Measurements from ENCODE around the gene CHSY1. TPM values are rescaled to one million over a fixed set of nuclear protein-coding genes. Genes with fewer than 3 reads are reported as not detected.
A peak's percentile ranks its signal among the peaks of the same experiment; 100 is the strongest.

The CHSY1 gene
- total RNA-seq, 5 donors from 2014 or later (not counting 1 experiment from before 2014, with no cell fraction given) = 10.8 to 17.7 (median 14.8) TPM

DNA sequence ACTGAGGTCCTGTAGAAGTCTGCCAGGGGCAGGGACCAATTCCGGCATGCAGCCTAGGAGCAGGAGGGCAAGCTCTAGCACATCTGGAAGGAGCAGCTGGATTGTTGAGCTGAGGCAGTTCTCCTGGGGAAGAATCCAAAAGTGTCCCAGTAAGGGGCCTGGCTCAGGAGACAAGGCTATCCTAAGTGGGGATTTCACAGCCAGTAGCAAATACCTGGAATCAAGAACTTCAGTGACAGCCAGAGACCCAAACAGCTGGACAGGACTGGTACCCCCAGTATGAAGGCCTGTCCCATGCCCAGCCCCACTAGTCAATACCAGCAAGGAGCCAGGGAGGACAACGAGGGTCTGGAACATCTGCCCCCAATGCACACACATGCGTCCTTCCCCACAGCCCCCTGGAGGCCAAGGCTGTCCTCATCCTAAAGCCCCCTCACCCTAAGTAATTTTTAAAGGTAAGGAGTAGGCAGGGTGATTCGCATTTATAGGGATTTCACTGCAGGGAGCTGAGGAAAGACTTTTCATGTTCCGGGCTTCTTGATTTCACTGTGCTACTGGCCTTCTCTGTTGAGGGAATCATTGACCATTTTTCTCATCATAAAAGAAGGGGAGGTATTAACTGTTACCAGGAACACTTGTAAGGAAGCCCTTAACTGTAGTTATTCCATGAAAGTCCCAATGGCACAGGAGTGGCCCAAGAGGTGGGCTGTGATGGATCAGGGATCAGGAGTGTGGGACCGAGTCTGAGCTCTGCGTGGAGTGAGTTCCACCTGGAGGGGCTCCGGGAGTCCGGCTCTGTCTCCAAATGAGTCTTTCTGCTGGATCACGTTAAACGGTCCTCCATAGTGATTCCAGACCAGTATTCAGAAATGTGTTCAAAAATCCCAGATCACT, 2.6 kb upstream of the CHSY1 start:
- Mint-ChIP-seq H3K27me3 (peaks cover 0 to 10% of the 10 kb centered on the region in 2 donors), H3K4me3 (no peak overlapping the region), H3K36me3 (no peaks in the 10 kb centered on the region), H3K4me1 (peaks cover 23 to 27% (median 26%) of the 10 kb centered on the region in 3 donors), H3K9me3 (no peaks in the 10 kb centered on the region), H3K27ac (no peak overlapping the region)
- DNase-seq (no peak), ATAC-seq (replicated peaks in 1 of 4) (no peak)
- POLR2A ChIA-PET = no interaction called here
- peaks cover 0 to 5% of the 10 kb centered on the region in 2 experiments for H3K27me3 ChIP-seq (replicated peaks in 1 of 2; ENCODE audit: control insufficient read depth in 2 of 2, extremely low read depth in 1 of 2, insufficient read depth in 2 of 2, low read length in 1 of 2)
- H3K4me1 ChIP-seq (ENCODE audit: control insufficient read depth in 1 of 2, extremely low read depth in 1 of 2, insufficient read depth in 2 of 2, low read length in 2 of 2) = peaks cover 6 to 19% of the 10 kb centered on the region in 2 experiments
- H3K9me3 ChIP-seq = no peaks in the 10 kb centered on the region
- H3K36me3 ChIP-seq (ENCODE audit: control insufficient read depth in 2 of 2, extremely low read depth in 1 of 2, insufficient read depth in 1 of 2, low read length in 1 of 2) = no peaks in the 10 kb centered on the region
- WGBS (ENCODE audit: insufficient coverage) = 98% methylated on average over 6 of the region's 11 CpGs
- no peak overlapping the region for H3K27ac ChIP-seq (ENCODE audit: low read length)
- CTCF ChIA-PET = interaction anchor here in 1 of 2 donors (0.9 kb wide), 1 partner anchor 10 kb away, joined by 3 read pairs; no protein-coding TSS in a partner anchor
- H3K4me3 ChIP-seq (ENCODE audit: control insufficient read depth in 1 of 2, extremely low read depth in 1 of 2, low read length in 1 of 2) = no peak overlapping the region

DNA sequence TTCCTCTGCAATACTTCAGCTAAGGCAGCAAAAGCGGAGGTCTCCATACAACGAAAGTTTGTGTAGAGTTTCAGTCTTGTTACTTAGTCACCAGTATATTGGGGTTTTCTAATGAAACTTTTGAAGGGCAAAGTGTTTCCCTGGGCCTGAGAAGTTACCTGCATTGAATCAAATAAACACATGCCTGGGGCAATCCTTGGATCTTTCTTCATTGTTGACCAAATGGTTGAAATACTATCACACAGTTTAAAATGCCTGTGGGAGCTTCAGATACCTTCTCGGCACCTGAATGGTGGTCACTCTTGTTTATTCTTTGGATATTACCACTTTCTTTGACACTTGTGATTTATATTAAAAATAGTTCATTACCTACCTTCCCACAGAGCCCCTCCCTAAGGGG, 988 bp upstream of the CHSY1 start:
- H3K27me3 ChIP-seq (replicated peaks in 1 of 2; ENCODE audit: control insufficient read depth in 2 of 2, extremely low read depth in 1 of 2, insufficient read depth in 2 of 2, low read length in 1 of 2) = no peaks in the 10 kb centered on the region
- ATAC-seq (replicated peaks in 1 of 4) (no peak), DNase-seq (no peak)
- WGBS (ENCODE audit: insufficient coverage) = 0% methylated on average over 1 of the region's 3 CpGs
- ChIA-PET POLR2A (interaction anchor here in 1 of 2 donors (1.1 kb wide), 1 partner anchor 10 kb away, joined by 5 read pairs; no protein-coding TSS in a partner anchor), CTCF (interaction anchor here (0.7 to 1.4 kb wide), 3 partner anchors 10 to 233 kb away, joined by 3 to 8 read pairs (median 5); no protein-coding TSS in a partner anchor)
- peak overlapping the region; percentile 92 to 93 (median 93) for H3K4me3 Mint-ChIP-seq
- H3K4me1 ChIP-seq (ENCODE audit: control insufficient read depth in 1 of 2, extremely low read depth in 1 of 2, insufficient read depth in 2 of 2, low read length in 2 of 2) = peaks cover 6 to 23% of the 10 kb centered on the region in 2 experiments
- no peaks in the 10 kb centered on the region for H3K36me3 ChIP-seq (ENCODE audit: control insufficient read depth in 2 of 2, extremely low read depth in 1 of 2, insufficient read depth in 1 of 2, low read length in 1 of 2)
- peak overlapping the region; percentile 59 to 76 for H3K4me3 ChIP-seq (ENCODE audit: control insufficient read depth in 1 of 2, extremely low read depth in 1 of 2, low read length in 1 of 2)
- H3K27me3 Mint-ChIP-seq = peaks cover 0 to 1% of the 10 kb centered on the region in 2 donors
- peaks cover 30 to 36% (median 34%) of the 10 kb centered on the region in 3 donors for H3K4me1 Mint-ChIP-seq
- no peaks in the 10 kb centered on the region for H3K9me3 ChIP-seq
- peak overlapping the region in 1 of 2 donors; percentile 89 for H3K27ac Mint-ChIP-seq
- no peak overlapping the region for H3K27ac ChIP-seq (ENCODE audit: low read length)
- H3K9me3 Mint-ChIP-seq = no peaks in the 10 kb centered on the region
- H3K36me3 Mint-ChIP-seq = no peaks in the 10 kb centered on the region

DNA sequence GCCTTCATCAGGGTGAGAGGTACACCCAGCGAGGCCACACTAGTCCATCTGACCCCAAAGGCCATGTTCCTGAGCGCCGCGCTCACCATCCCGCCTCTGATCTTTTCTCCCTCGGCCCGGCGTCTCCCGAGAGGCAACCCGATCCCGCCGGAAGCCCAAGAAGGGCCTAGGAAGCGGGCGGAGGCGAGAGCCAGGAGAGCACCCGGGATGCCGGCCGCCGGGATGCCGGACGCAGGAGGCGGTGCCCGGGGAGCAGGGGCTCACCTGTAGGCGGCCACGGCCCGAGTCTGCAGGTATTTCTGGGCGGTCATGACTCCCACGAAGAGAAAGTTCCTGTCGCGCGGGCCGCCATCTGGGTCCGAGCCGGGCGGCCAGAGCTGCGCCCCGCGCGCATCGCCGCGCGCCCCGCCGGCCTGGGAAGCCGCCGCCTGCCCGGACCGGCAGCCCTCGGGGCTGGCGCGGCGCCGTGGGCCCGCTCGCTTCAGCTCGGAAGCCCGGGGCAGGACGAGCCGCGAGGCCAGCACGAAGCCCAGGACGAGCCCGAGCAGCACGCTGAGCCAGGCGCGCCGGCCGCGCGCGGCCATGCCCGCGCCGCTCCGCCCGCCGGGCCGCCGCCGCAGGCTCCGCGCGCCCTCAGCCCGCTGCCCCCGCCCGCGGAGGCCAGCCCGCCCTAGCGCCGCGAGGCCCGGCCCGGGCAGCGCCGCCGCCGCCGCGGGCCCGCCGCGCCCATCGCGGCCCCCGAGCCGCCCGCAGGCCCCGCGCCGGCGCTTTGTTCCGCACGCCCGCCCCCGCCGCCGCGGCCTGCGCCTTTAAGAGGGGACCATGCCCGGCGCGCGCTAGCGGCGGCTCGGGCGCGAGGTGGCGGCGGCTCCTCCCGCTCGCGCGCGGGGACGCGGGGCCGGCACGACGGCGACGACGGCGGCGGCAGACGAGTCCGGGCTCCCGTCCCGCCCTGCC, 697 bp downstream of the CHSY1 start:
- no peak overlapping the region for H3K27ac ChIP-seq (ENCODE audit: low read length)

DNA sequence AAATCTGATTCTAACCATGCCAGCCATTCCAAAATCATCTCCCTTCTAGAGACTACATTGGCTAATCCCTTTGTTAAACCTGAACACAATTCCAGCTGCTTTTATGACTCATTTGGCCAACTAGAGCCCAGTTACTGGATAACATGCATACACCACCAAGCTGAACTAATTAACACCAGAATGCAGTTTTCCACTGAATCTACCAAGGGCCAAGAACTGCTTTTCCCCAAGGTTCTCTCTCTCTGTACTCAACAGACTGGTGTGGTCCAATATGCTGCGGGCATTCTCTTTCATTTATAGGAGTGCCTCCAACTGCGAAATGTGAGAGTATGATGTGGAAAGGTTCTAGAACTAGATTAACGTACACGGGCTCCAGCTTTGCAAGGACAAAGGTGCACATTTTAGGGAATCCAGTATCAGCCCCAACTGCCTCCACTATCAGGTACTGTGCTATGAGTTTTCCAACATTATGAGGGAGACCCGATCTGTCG, 1.5 kb downstream of the CHSY1 start:
- no peaks in the 10 kb centered on the region for H3K27me3 ChIP-seq (replicated peaks in 1 of 2; ENCODE audit: control insufficient read depth in 2 of 2, extremely low read depth in 1 of 2, insufficient read depth in 2 of 2, low read length in 1 of 2)
- peaks cover 0 to 1% of the 10 kb centered on the region in 2 donors for H3K27me3 Mint-ChIP-seq
- no peak for DNase-seq
- H3K4me1 Mint-ChIP-seq = peaks cover 51 to 59% (median 58%) of the 10 kb centered on the region in 3 donors
- no peak overlapping the region for H3K27ac ChIP-seq (ENCODE audit: low read length)
- ChIA-PET POLR2A (interaction anchor here in 1 of 2 donors (0.5 kb wide), 1 partner anchor 83 kb away, joined by 8 read pairs; no protein-coding TSS in a partner anchor), CTCF (interaction anchor here in 1 of 2 donors (0.7 to 0.9 kb wide), 2 partner anchors 10 to 243 kb away, joined by 3 to 4 read pairs; no protein-coding TSS in a partner anchor)
- H3K4me3 ChIP-seq (ENCODE audit: control insufficient read depth in 1 of 2, extremely low read depth in 1 of 2, low read length in 1 of 2) = peak overlapping the region; percentile 33 to 62
- peaks cover 8 to 33% of the 10 kb centered on the region in 2 experiments for H3K4me1 ChIP-seq (ENCODE audit: control insufficient read depth in 1 of 2, extremely low read depth in 1 of 2, insufficient read depth in 2 of 2, low read length in 2 of 2)
- H3K9me3 Mint-ChIP-seq = no peaks in the 10 kb centered on the region
- H3K36me3 ChIP-seq (ENCODE audit: control insufficient read depth in 2 of 2, extremely low read depth in 1 of 2, insufficient read depth in 1 of 2, low read length in 1 of 2) = no peaks in the 10 kb centered on the region
- WGBS (ENCODE audit: insufficient coverage) = 33% methylated on average over 2 of the region's 6 CpGs
- no peaks in the 10 kb centered on the region for H3K9me3 ChIP-seq
- H3K4me3 Mint-ChIP-seq = peak overlapping the region; percentile 81 to 88 (median 86)
- no peak for ATAC-seq (replicated peaks in 1 of 4)
- H3K27ac Mint-ChIP-seq = peak overlapping the region; percentile 47 to 68
- no peaks in the 10 kb centered on the region for H3K36me3 Mint-ChIP-seq

More for the DNA sequence above, 697 bp downstream of the CHSY1 start:
- peaks cover 43 to 51% (median 51%) of the 10 kb centered on the region in 3 donors for H3K4me1 Mint-ChIP-seq
- peak; percentile 67 to 73 (median 72) for ATAC-seq (replicated peaks in 1 of 4)
- CTCF ChIA-PET = interaction anchor here (0.7 to 1.4 kb wide), 7 partner anchors 8 to 243 kb away, joined by 3 to 8 read pairs (median 5); no protein-coding TSS in a partner anchor
- peak in 12 of 35 experiments; percentile 6 to 54 (median 18) for DNase-seq
- Histone ChIP-seq H3K9me3 (no peaks in the 10 kb centered on the region), H3K27me3 (replicated peaks in 1 of 2; ENCODE audit: control insufficient read depth in 2 of 2, extremely low read depth in 1 of 2, insufficient read depth in 2 of 2, low read length in 1 of 2) (no peaks in the 10 kb centered on the region), H3K4me1 (ENCODE audit: control insufficient read depth in 1 of 2, extremely low read depth in 1 of 2, insufficient read depth in 2 of 2, low read length in 2 of 2) (peaks cover 6 to 30% of the 10 kb centered on the region in 2 experiments), H3K36me3 (ENCODE audit: control insufficient read depth in 2 of 2, extremely low read depth in 1 of 2, insufficient read depth in 1 of 2, low read length in 1 of 2) (no peaks in the 10 kb centered on the region), H3K4me3 (ENCODE audit: control insufficient read depth in 1 of 2, extremely low read depth in 1 of 2, low read length in 1 of 2) (peak overlapping the region; percentile 62 to 76)
- peak overlapping the region; percentile 86 to 93 (median 88) for H3K4me3 Mint-ChIP-seq
- H3K9me3 Mint-ChIP-seq = no peaks in the 10 kb centered on the region
- POLR2A ChIA-PET = interaction anchor here (0.7 to 0.8 kb wide), 2 partner anchors 69 to 115 kb away, joined by 6 to 9 read pairs; no protein-coding TSS in a partner anchor
- WGBS (ENCODE audit: insufficient coverage) = 1% methylated on average over 146 of the region's 150 CpGs
- no peaks in the 10 kb centered on the region for H3K36me3 Mint-ChIP-seq
- peak overlapping the region; percentile 47 to 68 for H3K27ac Mint-ChIP-seq
- H3K27me3 Mint-ChIP-seq = peaks cover 0 to 1% of the 10 kb centered on the region in 2 donors

DNA sequence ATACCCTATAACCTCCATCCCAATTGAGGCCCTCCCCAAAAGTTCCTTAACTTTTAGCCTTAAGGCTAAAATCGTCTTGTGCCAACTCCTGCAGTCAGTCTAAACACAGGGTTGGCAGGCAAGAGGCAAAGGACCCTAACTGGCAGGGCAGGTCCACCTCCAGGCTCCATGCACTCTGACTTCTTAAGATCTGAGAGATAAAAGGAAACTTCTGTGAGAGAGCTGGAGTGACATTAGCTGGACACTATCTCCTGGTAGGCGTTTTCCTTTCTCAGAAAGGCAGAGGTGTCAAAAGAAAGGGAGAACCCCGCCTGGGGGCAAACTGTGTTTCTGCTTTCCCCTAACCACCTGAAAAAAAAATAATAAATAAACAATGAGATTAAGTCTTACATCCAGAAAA, 3.6 kb downstream of the CHSY1 start:
- H3K9me3 Mint-ChIP-seq = no peaks in the 10 kb centered on the region
- no peaks in the 10 kb centered on the region for H3K36me3 Mint-ChIP-seq
- H3K4me3 ChIP-seq (ENCODE audit: control insufficient read depth in 1 of 2, extremely low read depth in 1 of 2, low read length in 1 of 2) = no peak overlapping the region
- H3K4me3 Mint-ChIP-seq = no peak overlapping the region
- peaks cover 72 to 80% (median 80%) of the 10 kb centered on the region in 3 donors for H3K4me1 Mint-ChIP-seq
- ChIA-PET CTCF (interaction anchor here in 1 of 2 donors (0.6 to 0.7 kb wide), 2 partner anchors 41 to 72 kb away, joined by 3 read pairs; no protein-coding TSS in a partner anchor), POLR2A (no interaction called here)
- H3K4me1 ChIP-seq (ENCODE audit: control insufficient read depth in 1 of 2, extremely low read depth in 1 of 2, insufficient read depth in 2 of 2, low read length in 2 of 2) = peaks cover 20 to 51% of the 10 kb centered on the region in 2 experiments
- DNase-seq (no peak), ATAC-seq (replicated peaks in 1 of 4) (no peak)
- H3K9me3 ChIP-seq = no peaks in the 10 kb centered on the region
- H3K27ac ChIP-seq (ENCODE audit: low read length) = no peak overlapping the region
- H3K27me3 Mint-ChIP-seq = no peaks in the 10 kb centered on the region
- H3K27ac Mint-ChIP-seq = peak overlapping the region in 1 of 2 donors; percentile 75
- no CpG with 5 or more reads among the region's 3 CpGs for WGBS (ENCODE audit: insufficient coverage)
- no peaks in the 10 kb centered on the region for H3K36me3 ChIP-seq (ENCODE audit: control insufficient read depth in 2 of 2, extremely low read depth in 1 of 2, insufficient read depth in 1 of 2, low read length in 1 of 2)
- no peaks in the 10 kb centered on the region for H3K27me3 ChIP-seq (replicated peaks in 1 of 2; ENCODE audit: control insufficient read depth in 2 of 2, extremely low read depth in 1 of 2, insufficient read depth in 2 of 2, low read length in 1 of 2)
